Activated T-cell treated with anti-CD3 and anti-CD28 coated beads, Interleukin-2, amount 50 U/mL, for 24 hours (primary cell): Measurements from ENCODE around the gene TIE1.
A peak's percentile ranks its signal among the peaks of the same experiment; 100 is the strongest.

ENCODE experiments used
- DNase-seq: peaks from one replicate; pipeline ENCODE4 v3.0.0-alpha.2; 2020
- H3K27ac Mint-ChIP-seq: 2 replicates; pipeline ENCODE4 v1.8.0; 2020; ENCODE audit warnings: mild to moderate bottlenecking, mixed read lengths
- H3K27me3 Mint-ChIP-seq: 2 replicates; pipeline ENCODE4 v1.8.0; 2020; ENCODE audit warnings: mixed read lengths
- H3K36me3 Mint-ChIP-seq: 2 replicates; pipeline ENCODE4 v1.8.0; 2020; ENCODE audit warnings: low read depth, mixed read lengths
- H3K4me1 Mint-ChIP-seq: 2 replicates; pipeline ENCODE4 v1.8.0; 2020; ENCODE audit warnings: low read depth, mixed read lengths
- H3K4me3 Mint-ChIP-seq: 2 replicates; pipeline ENCODE4 v1.8.0; 2020; ENCODE audit warnings: mild to moderate bottlenecking, moderate library complexity, mixed read lengths
- H3K9me3 Mint-ChIP-seq: 2 replicates; pipeline ENCODE4 v1.8.0; 2020; ENCODE audit warnings: mixed read lengths

TIE1 gene

GRCh38 chr1:43300378-43301094 is at the start of gene TIE1:
Gene TIE1 (plus strand): TSS chr1:43300982. CDS start chr1:43301072, 90 bp downstream.
- no peaks in the 10 kb centered on the region for H3K27me3 Mint-ChIP-seq
- DNase-seq, result no peak
- peaks cover 12% of the 10 kb centered on the region for H3K4me1 Mint-ChIP-seq
- H3K36me3 Mint-ChIP-seq, result no peaks in the 10 kb centered on the region
- H3K27ac Mint-ChIP-seq, result no peak within 1 kb of the TSS
- no peaks in the 10 kb centered on the region for H3K9me3 Mint-ChIP-seq
- H3K4me3 Mint-ChIP-seq, result no peak within 1 kb of the TSS

- H3K27me3 Mint-ChIP-seq, result peaks cover 14% of the 10 kb centered on the region
- H3K36me3 Mint-ChIP-seq, result no peaks in the 10 kb centered on the region
- no peak overlapping the region for H3K4me3 Mint-ChIP-seq
- H3K27ac Mint-ChIP-seq, result no peak overlapping the region
- no peaks in the 10 kb centered on the region for H3K9me3 Mint-ChIP-seq
- DNase-seq, result no peak
- no peaks in the 10 kb centered on the region for H3K4me1 Mint-ChIP-seq
Measured at GRCh38 chr1:43251024-43251423, 49.8 kb upstream of the TIE1 start.

- no peaks in the 10 kb centered on the region for H3K4me1 Mint-ChIP-seq
- no peak for DNase-seq
- H3K27ac Mint-ChIP-seq, result no peak overlapping the region
- H3K27me3 Mint-ChIP-seq, result peaks cover 14% of the 10 kb centered on the region
- no peaks in the 10 kb centered on the region for H3K36me3 Mint-ChIP-seq
- no peaks in the 10 kb centered on the region for H3K9me3 Mint-ChIP-seq
- H3K4me3 Mint-ChIP-seq, result no peak overlapping the region
Measured at GRCh38 chr1:43252225-43252624, 48.6 kb upstream of the TIE1 start.

GRCh38 chr1:43253173-43253572 is 47.6 kb upstream of the TIE1 start:
- Mint-ChIP-seq H3K4me3 (no peak overlapping the region), H3K4me1 (no peaks in the 10 kb centered on the region), H3K36me3 (no peaks in the 10 kb centered on the region), H3K9me3 (no peaks in the 10 kb centered on the region), H3K27ac (no peak overlapping the region), H3K27me3 (peaks cover 14% of the 10 kb centered on the region)
- no peak for DNase-seq

- Mint-ChIP-seq H3K36me3 (no peaks in the 10 kb centered on the region), H3K4me1 (no peaks in the 10 kb centered on the region), H3K27ac (no peak overlapping the region), H3K4me3 (no peak overlapping the region), H3K27me3 (peaks cover 14% of the 10 kb centered on the region), H3K9me3 (no peaks in the 10 kb centered on the region)
- no peak for DNase-seq
Measured at GRCh38 chr1:43253876-43254275, 46.9 kb upstream of the TIE1 start.

GRCh38 chr1:43255438-43256210 is 45.2 kb upstream of the TIE1 start:
- no peak overlapping the region for H3K27ac Mint-ChIP-seq
- no peak overlapping the region for H3K4me3 Mint-ChIP-seq
- no peak for DNase-seq
- H3K4me1 Mint-ChIP-seq, result no peaks in the 10 kb centered on the region
- H3K27me3 Mint-ChIP-seq, result peaks cover 9% of the 10 kb centered on the region
- no peaks in the 10 kb centered on the region for H3K9me3 Mint-ChIP-seq
- no peaks in the 10 kb centered on the region for H3K36me3 Mint-ChIP-seq

GRCh38 chr1:43256675-43257570 is 43.9 kb upstream of the TIE1 start:
- DNase-seq, result no peak
- Mint-ChIP-seq H3K4me3 (no peak overlapping the region), H3K9me3 (no peaks in the 10 kb centered on the region), H3K4me1 (no peaks in the 10 kb centered on the region), H3K27ac (no peak overlapping the region), H3K36me3 (no peaks in the 10 kb centered on the region), H3K27me3 (peaks cover 5% of the 10 kb centered on the region)

- H3K36me3 Mint-ChIP-seq, result no peaks in the 10 kb centered on the region
- peaks cover 2% of the 10 kb centered on the region for H3K27me3 Mint-ChIP-seq
- no peak overlapping the region for H3K27ac Mint-ChIP-seq
- DNase-seq, result no peak
- peaks cover 4% of the 10 kb centered on the region for H3K9me3 Mint-ChIP-seq
- H3K4me3 Mint-ChIP-seq, result no peak overlapping the region
- H3K4me1 Mint-ChIP-seq, result no peaks in the 10 kb centered on the region
Measured at GRCh38 chr1:43258370-43258769, 42.4 kb upstream of the TIE1 start.

- no peak for DNase-seq
- Mint-ChIP-seq H3K4me3 (no peak overlapping the region), H3K36me3 (no peaks in the 10 kb centered on the region), H3K27ac (no peak overlapping the region), H3K27me3 (peaks cover 20% of the 10 kb centered on the region), H3K9me3 (peaks cover 10% of the 10 kb centered on the region), H3K4me1 (peaks cover 4% of the 10 kb centered on the region)
Measured at GRCh38 chr1:43265431-43265830, 35.4 kb upstream of the TIE1 start.

GRCh38 chr1:43266881-43267280 is 33.9 kb upstream of the TIE1 start:
- peaks cover 10% of the 10 kb centered on the region for H3K9me3 Mint-ChIP-seq
- DNase-seq, result no peak
- H3K4me1 Mint-ChIP-seq, result peaks cover 15% of the 10 kb centered on the region
- peaks cover 34% of the 10 kb centered on the region for H3K27me3 Mint-ChIP-seq
- no peak overlapping the region for H3K27ac Mint-ChIP-seq
- no peak overlapping the region for H3K4me3 Mint-ChIP-seq
- no peaks in the 10 kb centered on the region for H3K36me3 Mint-ChIP-seq

GRCh38 chr1:43267291-43267805 is 33.4 kb upstream of the TIE1 start:
- peaks cover 15% of the 10 kb centered on the region for H3K4me1 Mint-ChIP-seq
- peaks cover 10% of the 10 kb centered on the region for H3K9me3 Mint-ChIP-seq
- no peak for DNase-seq
- no peaks in the 10 kb centered on the region for H3K36me3 Mint-ChIP-seq
- H3K4me3 Mint-ChIP-seq, result no peak overlapping the region
- H3K27ac Mint-ChIP-seq, result no peak overlapping the region
- peaks cover 37% of the 10 kb centered on the region for H3K27me3 Mint-ChIP-seq

GRCh38 chr1:43267818-43268425 is 32.9 kb upstream of the TIE1 start:
- H3K4me1 Mint-ChIP-seq, result peaks cover 15% of the 10 kb centered on the region
- no peak overlapping the region for H3K4me3 Mint-ChIP-seq
- H3K36me3 Mint-ChIP-seq, result no peaks in the 10 kb centered on the region
- no peak for DNase-seq
- H3K9me3 Mint-ChIP-seq, result peaks cover 6% of the 10 kb centered on the region
- H3K27ac Mint-ChIP-seq, result no peak overlapping the region
- H3K27me3 Mint-ChIP-seq, result peaks cover 37% of the 10 kb centered on the region

- Mint-ChIP-seq H3K36me3 (no peaks in the 10 kb centered on the region), H3K4me1 (peaks cover 23% of the 10 kb centered on the region), H3K27ac (no peak within 1 kb of the TSS), H3K4me3 (peak within 1 kb of the TSS; percentile 31), H3K9me3 (peaks cover 3% of the 10 kb centered on the region), H3K27me3 (peaks cover 37% of the 10 kb centered on the region)
- no peak for DNase-seq
Measured at GRCh38 chr1:43269627-43270375, 31.0 kb upstream of the TIE1 start, which contains the start of gene TMEM125. Gene TMEM125 (plus strand): TSS chr1:43269983. CDS start chr1:43272723, 2,740 bp downstream.
